SH-SY5Y (cell line): ENCODE results near the gene ATP13A5.

Experiments
- GATA2 ChIP-seq: IDR thresholded peaks from 2 replicates; pipeline ENCODE4 v1.6.1; 2011; ENCODE audit warnings: mild to moderate bottlenecking, low read depth, low read length
- GATA3 ChIP-seq: IDR thresholded peaks from 2 replicates; pipeline ENCODE4 v1.6.1; 2011; ENCODE audit warnings: low read depth, mild to moderate bottlenecking, low read length, moderate library complexity

ATP13A5 gene, protein sequence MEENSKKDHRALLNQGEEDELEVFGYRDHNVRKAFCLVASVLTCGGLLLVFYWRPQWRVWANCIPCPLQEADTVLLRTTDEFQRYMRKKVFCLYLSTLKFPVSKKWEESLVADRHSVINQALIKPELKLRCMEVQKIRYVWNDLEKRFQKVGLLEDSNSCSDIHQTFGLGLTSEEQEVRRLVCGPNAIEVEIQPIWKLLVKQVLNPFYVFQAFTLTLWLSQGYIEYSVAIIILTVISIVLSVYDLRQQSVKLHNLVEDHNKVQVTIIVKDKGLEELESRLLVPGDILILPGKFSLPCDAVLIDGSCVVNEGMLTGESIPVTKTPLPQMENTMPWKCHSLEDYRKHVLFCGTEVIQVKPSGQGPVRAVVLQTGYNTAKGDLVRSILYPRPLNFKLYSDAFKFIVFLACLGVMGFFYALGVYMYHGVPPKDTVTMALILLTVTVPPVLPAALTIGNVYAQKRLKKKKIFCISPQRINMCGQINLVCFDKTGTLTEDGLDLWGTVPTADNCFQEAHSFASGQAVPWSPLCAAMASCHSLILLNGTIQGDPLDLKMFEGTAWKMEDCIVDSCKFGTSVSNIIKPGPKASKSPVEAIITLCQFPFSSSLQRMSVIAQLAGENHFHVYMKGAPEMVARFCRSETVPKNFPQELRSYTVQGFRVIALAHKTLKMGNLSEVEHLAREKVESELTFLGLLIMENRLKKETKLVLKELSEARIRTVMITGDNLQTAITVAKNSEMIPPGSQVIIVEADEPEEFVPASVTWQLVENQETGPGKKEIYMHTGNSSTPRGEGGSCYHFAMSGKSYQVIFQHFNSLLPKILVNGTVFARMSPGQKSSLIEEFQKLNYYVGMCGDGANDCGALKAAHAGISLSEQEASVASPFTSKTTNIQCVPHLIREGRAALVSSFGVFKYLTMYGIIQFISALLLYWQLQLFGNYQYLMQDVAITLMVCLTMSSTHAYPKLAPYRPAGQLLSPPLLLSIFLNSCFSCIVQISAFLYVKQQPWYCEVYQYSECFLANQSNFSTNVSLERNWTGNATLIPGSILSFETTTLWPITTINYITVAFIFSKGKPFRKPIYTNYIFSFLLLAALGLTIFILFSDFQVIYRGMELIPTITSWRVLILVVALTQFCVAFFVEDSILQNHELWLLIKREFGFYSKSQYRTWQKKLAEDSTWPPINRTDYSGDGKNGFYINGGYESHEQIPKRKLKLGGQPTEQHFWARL

DNA sequence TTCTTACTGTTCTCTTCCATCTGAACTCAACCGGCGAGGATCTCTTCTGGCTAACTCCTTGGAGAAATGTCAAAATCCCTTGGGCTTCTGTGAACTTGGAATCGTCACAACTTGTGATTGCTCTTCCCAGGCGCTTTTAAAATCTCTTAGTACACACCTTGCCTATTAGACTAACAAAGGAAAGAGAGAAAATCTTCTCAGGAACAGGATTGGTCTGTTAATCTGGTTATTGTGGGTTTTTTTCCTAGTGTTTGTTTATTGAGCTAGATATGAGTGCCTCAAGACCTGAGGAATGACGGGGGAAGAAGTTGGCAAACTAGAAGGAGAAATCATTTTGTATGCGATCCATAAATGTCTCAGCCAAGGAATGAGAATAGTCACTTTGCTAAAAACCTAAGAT lies at the start of gene ATP13A5:
ATP13A5 (minus strand) TSS at position 48 of the 400 bp plus-strand sequence; CDS start at position 20, 28 bp downstream.
- no peak for TF ChIP-seq GATA3
- no peak for TF ChIP-seq GATA2

DNA sequence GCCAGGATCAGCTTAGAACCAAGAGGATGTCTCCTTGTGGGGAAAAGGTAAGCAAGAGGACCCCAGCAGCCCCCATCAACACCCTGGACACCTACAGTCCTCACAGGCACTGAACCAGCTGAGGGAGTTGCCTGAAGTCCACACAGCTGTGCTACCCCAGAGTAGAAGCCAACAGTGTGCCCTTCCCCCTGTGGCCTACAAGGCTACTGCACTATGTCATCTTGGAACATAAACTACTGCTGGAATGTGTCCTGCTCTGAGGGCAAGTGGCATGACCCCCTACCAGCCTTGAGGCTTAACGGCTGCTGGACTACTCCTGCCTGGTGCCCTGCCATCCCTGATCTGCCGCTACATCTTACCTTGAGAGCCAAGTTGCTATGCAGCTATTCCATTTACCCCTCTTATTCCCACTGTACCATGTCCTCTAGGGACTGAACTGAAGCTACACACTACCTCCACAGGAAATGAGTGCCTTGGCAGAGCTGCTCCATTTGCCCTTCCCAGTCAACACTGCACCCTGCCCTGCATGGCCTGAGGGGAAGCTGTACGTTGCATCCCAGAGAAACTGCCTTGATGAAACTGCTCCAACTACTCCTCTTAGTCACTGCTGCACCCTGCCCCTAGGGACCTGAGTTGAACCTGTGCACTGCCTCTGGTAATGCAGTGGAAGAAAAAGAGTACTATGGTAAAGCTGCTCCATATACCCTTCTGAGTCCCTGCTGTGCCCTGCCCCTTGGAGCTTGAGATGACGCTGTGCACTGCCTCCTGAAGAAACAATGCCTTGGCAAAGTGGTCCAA lies 40.2 kb upstream of the ATP13A5 start:
- TF ChIP-seq GATA3 (no peak), GATA2 (no peak)

DNA sequence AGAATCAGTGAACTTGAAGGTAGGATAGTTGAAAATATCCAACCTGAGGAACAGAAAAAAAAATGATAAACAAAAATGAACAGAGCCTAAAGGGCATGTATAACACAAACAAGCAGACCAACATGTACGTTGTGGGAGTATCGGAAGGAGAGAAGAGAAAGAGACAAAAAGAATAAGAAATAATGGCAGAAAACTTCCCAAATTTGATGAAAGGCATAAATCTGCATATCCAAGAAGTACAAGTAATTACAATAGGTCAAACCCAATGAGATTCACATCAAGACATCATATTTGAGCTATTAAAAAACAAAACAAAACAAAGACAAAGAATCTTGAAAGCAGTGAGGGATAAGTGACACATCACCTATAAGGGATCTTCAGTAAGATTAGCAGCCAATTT lies 38.1 kb upstream of the ATP13A5 start:
- TF ChIP-seq GATA3 (no peak), GATA2 (no peak)

DNA sequence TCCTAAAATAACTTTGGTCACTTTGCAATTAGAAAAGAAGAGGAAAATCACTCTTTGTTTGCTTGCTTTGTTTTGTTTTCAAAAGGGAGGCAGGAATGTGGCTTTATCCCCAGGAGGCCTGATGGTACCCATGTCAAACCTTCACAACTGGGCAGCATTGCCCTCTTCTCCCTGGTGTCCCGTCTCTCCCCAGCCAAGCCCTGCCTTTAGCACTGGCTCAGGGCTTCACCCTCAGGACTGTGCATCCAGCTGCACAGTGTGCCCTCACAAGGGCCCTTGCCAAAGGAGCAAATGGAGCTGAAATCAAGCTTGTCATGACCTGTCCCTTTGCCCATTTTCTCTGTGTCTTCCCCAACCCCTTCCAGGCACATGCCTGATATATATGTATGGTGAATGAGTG lies 29.1 kb upstream of the ATP13A5 start:
- TF ChIP-seq GATA3, result no peak
- TF ChIP-seq GATA2, result no peak

DNA sequence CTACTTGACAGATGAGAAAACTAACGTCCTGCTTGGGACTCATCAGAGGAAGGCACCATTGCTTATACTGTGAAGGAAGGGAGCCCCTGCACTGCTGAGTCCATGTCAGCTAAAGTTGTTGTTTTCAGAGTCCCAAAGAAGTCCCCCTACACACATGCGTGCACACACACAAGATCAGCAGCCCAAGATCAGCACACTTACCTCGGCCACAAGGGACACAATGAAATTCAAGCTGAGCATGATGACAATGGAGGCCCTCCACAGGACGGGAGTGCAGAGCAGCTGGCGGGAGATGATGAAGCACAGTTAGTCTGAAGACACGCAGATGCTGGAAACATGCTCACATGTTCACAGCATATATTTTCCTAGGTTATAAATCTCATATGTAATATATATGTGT lies 28.6 kb upstream of the ATP13A5 start:
- TF ChIP-seq GATA3, result no peak
- no peak for TF ChIP-seq GATA2

DNA sequence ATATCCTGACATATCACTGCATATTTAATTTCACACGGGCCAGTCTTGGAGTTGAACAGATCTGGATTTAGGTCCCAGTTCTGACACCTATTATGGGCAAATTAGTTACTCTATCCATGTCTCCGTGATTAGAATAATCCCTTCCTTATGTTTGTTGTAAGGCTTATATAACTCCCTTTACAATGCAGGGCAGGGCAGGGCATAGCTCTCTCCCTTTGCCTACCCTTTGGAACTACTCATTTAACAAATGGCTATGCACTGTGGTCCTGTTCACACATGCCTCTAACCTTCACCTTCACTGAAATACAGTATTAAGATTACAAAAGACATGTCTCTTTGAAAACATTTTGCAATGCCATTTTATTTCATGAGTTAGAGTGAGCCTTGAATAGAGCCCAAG lies 24.8 kb upstream of the ATP13A5 start:
- TF ChIP-seq GATA3 (no peak), GATA2 (no peak)

DNA sequence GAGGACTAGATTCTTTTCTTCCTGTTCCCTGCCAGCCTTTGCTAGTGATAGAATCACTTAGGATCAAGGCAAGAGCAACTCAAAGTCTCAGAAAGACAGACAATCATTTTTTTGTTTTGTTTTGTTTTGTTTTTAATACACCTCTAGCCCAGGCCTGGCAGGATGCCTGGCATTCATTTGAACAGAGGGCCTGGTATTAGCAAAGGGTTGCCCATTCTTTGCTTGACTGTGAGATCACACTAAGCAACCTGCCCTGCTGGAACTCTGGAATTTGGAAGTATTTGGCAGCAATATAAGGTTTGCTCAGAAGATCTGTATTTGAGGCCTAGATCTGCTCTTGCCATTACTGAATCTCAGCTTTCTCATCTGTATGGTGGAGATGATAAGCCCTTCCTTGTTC lies 21.8 kb upstream of the ATP13A5 start:
- no peak for TF ChIP-seq GATA3
- TF ChIP-seq GATA2, result no peak

DNA sequence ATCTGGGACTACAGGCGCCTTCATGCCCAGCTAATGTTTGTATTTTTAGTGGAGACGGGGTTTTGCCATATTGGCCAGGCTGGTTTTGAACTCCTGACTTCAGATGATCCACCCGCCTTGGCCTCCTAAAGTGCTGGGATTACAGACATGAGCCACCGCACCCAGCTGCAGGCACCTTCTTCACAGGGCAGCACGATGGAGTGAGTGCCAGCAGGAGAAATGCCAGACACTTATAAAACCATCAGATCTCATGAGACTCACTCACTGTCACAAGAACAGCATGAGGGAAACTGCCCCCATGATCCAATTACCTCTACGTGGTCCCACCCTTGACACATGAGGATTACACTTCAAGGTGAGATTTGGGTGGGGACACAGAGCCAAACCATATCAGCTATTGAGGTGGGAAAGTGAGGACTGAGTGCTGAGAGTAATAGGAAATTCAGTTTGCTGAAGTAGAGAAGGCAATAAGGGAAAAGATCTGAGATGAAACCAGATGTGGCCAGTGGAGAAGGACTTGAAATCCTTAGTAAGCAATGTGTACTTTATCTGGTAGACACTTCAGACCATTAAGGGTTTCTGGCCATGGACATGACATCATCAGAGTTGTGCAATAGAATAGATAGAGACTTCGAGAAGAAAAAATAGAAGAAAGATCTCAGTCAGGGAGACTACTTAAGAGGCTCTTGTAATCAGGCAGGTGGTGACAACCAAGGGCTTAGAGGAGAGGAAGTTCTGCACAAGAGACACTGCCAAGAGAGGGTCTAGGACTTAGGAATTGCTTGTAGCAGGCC lies 18.1 kb upstream of the ATP13A5 start:
- TF ChIP-seq GATA3, result no peak
- no peak for TF ChIP-seq GATA2

DNA sequence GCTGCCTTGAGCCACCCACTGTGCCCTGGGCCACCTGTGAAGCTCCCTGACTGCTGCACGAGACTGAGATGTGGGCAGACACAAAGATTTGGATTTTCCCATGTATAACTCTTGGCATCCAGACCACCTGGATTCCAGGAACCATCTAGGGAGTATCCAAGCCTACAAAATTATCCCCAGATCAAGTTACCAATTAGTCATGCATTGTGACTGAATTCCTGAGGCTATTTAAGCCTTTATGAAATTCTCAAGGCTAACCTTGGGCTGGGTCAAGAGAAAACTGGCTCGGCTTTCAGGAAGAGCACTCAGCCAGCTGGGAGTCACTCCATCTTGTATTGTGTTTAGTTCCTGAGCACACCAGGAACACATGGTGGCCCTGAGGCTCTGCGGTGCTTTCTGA lies 13.3 kb upstream of the ATP13A5 start:
- TF ChIP-seq GATA3, result no peak
- TF ChIP-seq GATA2, result no peak

DNA sequence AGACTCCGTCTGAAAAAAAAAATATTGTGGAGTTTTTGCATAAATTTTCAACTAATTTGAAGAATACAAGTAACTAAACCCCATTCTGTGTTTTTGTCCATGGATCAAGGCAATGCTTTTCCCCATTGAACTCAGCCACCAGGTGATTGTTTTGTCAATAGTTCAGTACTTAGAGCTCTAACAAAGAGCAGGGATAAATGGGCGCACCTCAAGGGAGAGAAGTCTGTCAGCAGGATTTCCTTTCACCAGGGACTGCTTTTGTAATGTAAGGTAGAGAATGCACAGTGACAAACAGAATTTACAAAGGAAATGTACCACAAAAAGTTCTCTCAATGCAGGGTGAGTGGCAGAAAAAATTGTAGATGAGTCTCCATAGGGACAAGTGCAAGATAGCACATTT lies 10.8 kb upstream of the ATP13A5 start:
- TF ChIP-seq GATA2, result no peak
- no peak for TF ChIP-seq GATA3

DNA sequence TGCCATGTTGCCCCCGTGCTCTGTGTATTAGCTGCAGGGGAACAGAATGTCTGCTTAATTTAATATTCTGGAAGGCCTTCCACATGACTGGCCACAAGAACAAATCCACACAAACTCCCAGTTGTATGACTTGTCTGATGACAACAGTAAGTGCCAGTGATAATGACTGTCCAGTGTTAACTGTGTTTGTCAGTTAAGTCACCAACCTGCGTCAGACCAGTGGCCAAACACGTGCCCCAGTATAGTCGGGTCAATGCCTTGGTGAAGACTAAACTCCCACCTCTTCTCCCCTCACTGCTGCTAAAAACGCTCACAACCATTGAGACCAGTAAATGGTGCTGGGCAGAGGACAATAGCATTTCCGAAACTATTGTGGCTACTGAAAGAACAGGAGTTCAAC lies 9.8 kb upstream of the ATP13A5 start:
- no peak for TF ChIP-seq GATA3
- TF ChIP-seq GATA2, result no peak

DNA sequence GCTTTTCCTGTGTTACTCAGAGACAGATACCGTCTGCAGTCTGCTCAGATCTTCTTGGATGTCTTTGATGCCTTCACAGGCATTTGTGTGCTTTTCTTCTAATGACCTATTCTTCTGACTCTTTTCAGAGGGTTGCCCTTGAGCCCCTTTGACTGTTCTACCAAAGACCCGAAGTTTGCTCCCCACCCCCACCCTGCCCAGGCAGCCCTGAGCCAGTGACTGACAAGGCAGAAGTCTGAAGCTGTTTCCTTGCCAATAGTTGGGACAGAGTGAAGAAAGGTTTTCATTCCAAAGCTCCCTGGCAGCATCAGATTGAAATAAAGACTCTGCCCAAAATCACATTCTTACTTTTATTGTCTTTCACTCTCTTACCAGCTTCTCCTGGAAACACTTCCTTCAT lies 9.0 kb upstream of the ATP13A5 start:
- TF ChIP-seq GATA2, result no peak

DNA sequence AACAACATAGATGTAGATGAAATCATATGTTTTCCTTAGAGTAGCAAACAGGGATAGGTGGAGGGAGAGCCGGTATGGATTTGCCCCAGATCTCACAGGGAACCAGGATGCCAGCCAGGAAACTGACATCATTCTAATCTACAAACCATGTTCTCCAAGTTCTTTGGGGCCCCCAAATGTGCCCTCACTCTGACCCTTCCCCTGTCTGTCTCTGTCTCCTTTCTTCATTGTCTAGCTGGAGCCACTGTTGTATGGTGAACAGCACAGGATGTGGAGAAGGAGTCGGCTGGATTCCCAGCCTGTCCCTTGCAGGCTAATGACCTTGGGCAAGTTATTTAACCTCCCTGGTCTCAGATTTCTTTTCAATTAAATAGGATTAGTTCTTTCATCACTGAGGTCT lies 962 bp downstream of the ATP13A5 start:
- no peak for TF ChIP-seq GATA2
- TF ChIP-seq GATA3, result no peak

DNA sequence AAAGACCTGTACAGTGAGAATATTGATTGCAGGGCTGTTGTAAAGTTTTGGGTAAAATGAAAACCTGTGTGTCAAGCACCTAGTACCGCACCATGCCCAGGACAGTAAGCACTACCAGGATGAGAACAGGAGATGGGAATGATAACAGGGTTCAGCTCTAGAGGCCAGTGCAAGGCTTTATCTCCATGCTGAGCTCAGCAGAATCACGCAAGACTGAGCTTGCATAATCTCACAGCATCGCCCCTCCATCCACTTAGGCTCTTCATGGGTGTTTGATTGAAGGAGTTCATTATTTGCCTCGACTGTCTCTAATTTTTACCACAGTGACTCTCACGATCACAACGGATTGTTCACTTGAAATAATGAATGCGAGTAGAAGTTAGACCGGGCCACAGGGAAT lies 2.9 kb downstream of the ATP13A5 start:
- TF ChIP-seq GATA2 (no peak), GATA3 (no peak)
